SK-N-MC (cell line): ENCODE data around the gene DOCK9.

Source experiments
- DNase-seq: peaks from one replicate; pipeline ENCODE4 v3.0.0-alpha.2; 2011; ENCODE audit warnings: low read depth, low spot score
- H3K27ac ChIP-seq: fragments of 200-600 bp; sonication (generic); 2 replicates; pipeline ENCODE4 v1.5.1; 2016; ENCODE audit warnings: mixed run types
- H3K36me3 ChIP-seq: fragments of 200-600 bp; sonication (generic); 2 replicates; pipeline ENCODE4 v1.6.1; 2017; ENCODE audit warnings: antibody characterized with exemption, low read length, mixed read lengths; ENCODE audit not compliant: insufficient read depth
- H3K4me3 ChIP-seq: fragments of 200-600 bp; sonication (generic); 2 replicates; pipeline ENCODE4 v1.5.1; 2016
- H3K9ac ChIP-seq: fragments of 200-600 bp; sonication (generic); 2 replicates; pipeline ENCODE4 v1.8.0; 2017; ENCODE audit warnings: mixed run types, mixed read lengths; ENCODE audit not compliant: insufficient read length
- H3K9me3 ChIP-seq: fragments of 200-600 bp; sonication (generic); 2 replicates; pipeline ENCODE4 v1.6.1; 2017; ENCODE audit warnings: low read depth, mild to moderate bottlenecking, antibody characterized with exemption, low read length, moderate library complexity, mixed read lengths
- EZH2 ChIP-seq: fragments of 200-600 bp; sonication (generic); IDR thresholded peaks from one replicate; pipeline ENCODE4 v1.6.1; 2017; ENCODE audit warnings: antibody characterized with exemption
- FOXP2 ChIP-seq: optimal IDR thresholded peaks from 2 replicates; pipeline ENCODE3; 2011; ENCODE audit warnings: mild to moderate bottlenecking, moderate library complexity; ENCODE audit not compliant: insufficient read depth; ENCODE audit errors: extremely low read length, control extremely low read depth
- POLR2AphosphoS5 ChIP-seq: IDR thresholded peaks from 2 replicates; pipeline ENCODE4 v1.6.1; 2012; ENCODE audit warnings: mild to moderate bottlenecking, low read depth, low read length, borderline replicate concordance

Gene DOCK9

GRCh38 chr13:98912846-98913245 is 65.0 kb downstream of the DOCK9 start:
- Histone ChIP-seq H3K9me3 (no peaks in the 10 kb centered on the region), H3K9ac (no peak overlapping the region), H3K27ac (no peak overlapping the region), H3K36me3 (no peaks in the 10 kb centered on the region), H3K4me3 (no peak overlapping the region)
- DNase-seq = no peak
- TF ChIP-seq EZH2 = no peak
- TF ChIP-seq FOXP2 = no peak
- no peak for TF ChIP-seq POLR2AphosphoS5

DNA sequence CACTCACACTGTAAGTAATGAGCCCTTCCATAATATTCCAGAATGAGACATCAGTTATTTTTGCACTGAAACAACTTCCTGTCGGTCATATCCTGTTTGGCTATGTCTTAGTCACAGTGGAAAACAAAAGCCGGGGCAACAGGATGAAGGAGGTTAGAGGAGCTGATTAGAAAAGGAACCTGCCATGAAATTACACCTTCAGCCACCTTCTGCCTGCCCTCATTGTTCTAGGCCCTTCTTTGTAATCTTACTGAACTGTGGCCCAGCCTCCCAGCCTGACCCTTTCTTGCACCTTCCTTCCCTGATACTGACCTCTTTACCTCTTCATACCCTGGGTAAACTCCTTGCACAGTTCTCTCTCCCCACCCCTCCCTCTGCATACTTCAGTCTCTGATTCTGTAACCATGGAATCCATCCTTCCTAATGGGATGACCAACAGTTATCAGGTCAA is 67.3 kb downstream of the DOCK9 start:
- Histone ChIP-seq H3K9me3 (no peaks in the 10 kb centered on the region), H3K36me3 (no peaks in the 10 kb centered on the region), H3K27ac (no peak overlapping the region), H3K4me3 (no peak overlapping the region), H3K9ac (no peak overlapping the region)
- no peak for TF ChIP-seq EZH2
- TF ChIP-seq FOXP2 = no peak
- no peak for TF ChIP-seq POLR2AphosphoS5
- no peak for DNase-seq

DNA sequence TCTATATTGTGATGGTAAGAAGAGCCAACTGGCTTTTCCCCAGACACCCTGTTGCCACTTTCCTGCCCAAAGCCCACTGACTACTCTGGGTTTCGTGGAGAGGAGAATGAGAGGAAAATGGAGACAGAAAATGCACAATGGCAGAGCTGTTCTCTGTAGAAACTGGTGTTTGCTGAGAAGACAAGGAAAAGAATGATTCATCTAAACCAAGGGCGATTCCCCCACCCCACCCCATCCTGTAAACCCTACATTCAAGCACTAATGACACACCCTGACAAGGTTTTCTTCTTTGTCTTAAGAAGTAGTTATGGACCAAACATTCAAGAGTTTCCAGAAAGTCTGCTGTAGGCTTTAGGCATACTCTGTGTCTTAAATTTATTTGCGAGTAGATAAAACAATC is 68.8 kb downstream of the DOCK9 start:
- H3K9me3 ChIP-seq = no peaks in the 10 kb centered on the region
- H3K27ac ChIP-seq = no peak overlapping the region
- H3K4me3 ChIP-seq = no peak overlapping the region
- DNase-seq = no peak
- TF ChIP-seq EZH2 = no peak
- TF ChIP-seq POLR2AphosphoS5 = no peak
- no peak for TF ChIP-seq FOXP2
- H3K9ac ChIP-seq = no peak overlapping the region
- no peaks in the 10 kb centered on the region for H3K36me3 ChIP-seq

GRCh38 chr13:98906746-98907502 is 70.9 kb downstream of the DOCK9 start:
- Histone ChIP-seq H3K9ac (no peak overlapping the region), H3K4me3 (no peak overlapping the region), H3K36me3 (no peaks in the 10 kb centered on the region), H3K9me3 (no peaks in the 10 kb centered on the region), H3K27ac (no peak overlapping the region)
- TF ChIP-seq EZH2 (no peak), FOXP2 (no peak), POLR2AphosphoS5 (no peak)
- no peak for DNase-seq

DNA sequence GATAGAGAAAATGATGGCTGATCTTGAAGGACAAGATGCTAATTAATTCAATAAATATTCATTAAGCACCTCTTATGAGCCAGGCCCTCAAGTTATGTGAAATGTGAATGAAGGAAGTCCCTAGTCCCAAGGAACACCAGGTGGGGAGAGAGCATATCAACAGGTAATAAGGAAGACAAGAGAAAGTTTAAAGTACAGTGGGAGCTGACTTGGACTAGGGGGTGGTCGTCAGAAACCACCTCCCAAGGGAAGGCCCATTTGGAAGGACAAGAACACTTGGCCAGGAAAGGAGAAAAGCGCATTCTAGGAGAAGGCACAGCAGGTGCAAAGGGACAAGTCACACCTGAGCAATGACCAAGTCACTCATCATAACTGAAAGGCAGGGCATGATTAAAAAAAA is 72.7 kb downstream of the DOCK9 start:
- no peak overlapping the region for H3K4me3 ChIP-seq
- no peak overlapping the region for H3K9ac ChIP-seq
- no peaks in the 10 kb centered on the region for H3K9me3 ChIP-seq
- no peak overlapping the region for H3K27ac ChIP-seq
- TF ChIP-seq EZH2 = no peak
- no peak for TF ChIP-seq FOXP2
- no peak for TF ChIP-seq POLR2AphosphoS5
- no peaks in the 10 kb centered on the region for H3K36me3 ChIP-seq
- no peak for DNase-seq

- H3K36me3 ChIP-seq = no peaks in the 10 kb centered on the region
- H3K4me3 ChIP-seq = no peak overlapping the region
- H3K27ac ChIP-seq = no peak overlapping the region
- TF ChIP-seq POLR2AphosphoS5 (no peak), EZH2 (no peak), FOXP2 (no peak)
- no peaks in the 10 kb centered on the region for H3K9me3 ChIP-seq
- H3K9ac ChIP-seq = no peak overlapping the region
- DNase-seq = no peak
These were observed 77.4 kb downstream of the DOCK9 start for GRCh38 chr13:98900442-98900841.

GRCh38 chr13:98897706-98898105 is 80.2 kb downstream of the DOCK9 start:
- Histone ChIP-seq H3K4me3 (no peak overlapping the region), H3K9me3 (no peaks in the 10 kb centered on the region), H3K27ac (no peak overlapping the region), H3K9ac (no peak overlapping the region), H3K36me3 (no peaks in the 10 kb centered on the region)
- TF ChIP-seq POLR2AphosphoS5 (no peak), FOXP2 (no peak), EZH2 (no peak)
- DNase-seq = no peak

GRCh38 chr13:98896868-98897144 is 81.1 kb downstream of the DOCK9 start:
- Histone ChIP-seq H3K9ac (no peak overlapping the region), H3K4me3 (no peak overlapping the region), H3K9me3 (no peaks in the 10 kb centered on the region), H3K27ac (no peak overlapping the region), H3K36me3 (no peaks in the 10 kb centered on the region)
- DNase-seq = no peak
- TF ChIP-seq EZH2 (no peak), POLR2AphosphoS5 (no peak), FOXP2 (no peak)
